GM19395 (cell line): ENCODE results near the gene LEPROT.

Experiments used
- ATAC-seq: cut with Tn5 transposase; IDR thresholded peaks from one replicate; pipeline ENCODE4 v1.9.1; 2021; ENCODE audit warnings: mild to moderate bottlenecking, moderate library complexity; ENCODE audit not compliant: unreplicated experiment

LEPROT gene

DNA sequence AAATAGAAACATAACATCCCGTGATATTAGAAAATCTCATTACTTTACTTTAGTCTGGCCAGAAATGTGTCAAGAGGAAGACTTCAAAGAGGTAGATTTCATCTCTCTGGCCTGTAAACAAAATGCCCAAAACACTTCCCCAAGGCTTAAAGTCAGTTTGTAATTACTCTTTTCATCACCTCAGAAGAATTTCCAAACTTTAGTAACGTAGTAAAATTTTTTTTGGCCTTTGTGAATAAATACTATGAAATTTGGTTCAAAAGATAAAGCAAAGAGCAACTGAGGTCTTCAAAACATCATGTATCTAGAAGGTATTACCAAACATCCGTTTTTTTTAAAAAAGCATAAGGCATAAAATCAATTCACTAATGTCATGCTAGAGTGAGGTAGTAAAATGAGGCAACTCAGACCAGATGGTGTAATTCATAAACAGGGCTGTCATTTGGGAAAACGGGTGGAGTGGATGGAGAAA, 51.4 kb downstream of the LEPROT start:
- no peak for ATAC-seq

DNA sequence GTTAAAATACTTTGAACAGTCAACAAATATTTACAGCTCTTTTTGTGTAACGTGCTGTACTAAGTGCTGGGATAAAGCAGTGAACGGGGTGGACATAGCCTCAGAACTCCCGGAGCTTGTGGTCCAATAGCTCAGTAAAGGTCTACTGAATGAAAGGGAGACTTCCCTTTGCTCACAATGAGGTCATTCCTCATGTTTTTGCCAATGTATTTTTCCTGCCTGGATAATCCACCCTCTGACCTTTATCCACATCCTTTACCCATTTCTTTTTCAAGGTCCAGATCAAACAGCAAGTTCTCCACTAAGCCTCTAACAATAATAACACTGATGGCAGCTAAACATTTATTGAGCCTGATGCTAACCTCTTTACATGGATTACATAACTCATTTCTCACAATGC, 55.9 kb downstream of the LEPROT start:
- ATAC-seq: no peak

DNA sequence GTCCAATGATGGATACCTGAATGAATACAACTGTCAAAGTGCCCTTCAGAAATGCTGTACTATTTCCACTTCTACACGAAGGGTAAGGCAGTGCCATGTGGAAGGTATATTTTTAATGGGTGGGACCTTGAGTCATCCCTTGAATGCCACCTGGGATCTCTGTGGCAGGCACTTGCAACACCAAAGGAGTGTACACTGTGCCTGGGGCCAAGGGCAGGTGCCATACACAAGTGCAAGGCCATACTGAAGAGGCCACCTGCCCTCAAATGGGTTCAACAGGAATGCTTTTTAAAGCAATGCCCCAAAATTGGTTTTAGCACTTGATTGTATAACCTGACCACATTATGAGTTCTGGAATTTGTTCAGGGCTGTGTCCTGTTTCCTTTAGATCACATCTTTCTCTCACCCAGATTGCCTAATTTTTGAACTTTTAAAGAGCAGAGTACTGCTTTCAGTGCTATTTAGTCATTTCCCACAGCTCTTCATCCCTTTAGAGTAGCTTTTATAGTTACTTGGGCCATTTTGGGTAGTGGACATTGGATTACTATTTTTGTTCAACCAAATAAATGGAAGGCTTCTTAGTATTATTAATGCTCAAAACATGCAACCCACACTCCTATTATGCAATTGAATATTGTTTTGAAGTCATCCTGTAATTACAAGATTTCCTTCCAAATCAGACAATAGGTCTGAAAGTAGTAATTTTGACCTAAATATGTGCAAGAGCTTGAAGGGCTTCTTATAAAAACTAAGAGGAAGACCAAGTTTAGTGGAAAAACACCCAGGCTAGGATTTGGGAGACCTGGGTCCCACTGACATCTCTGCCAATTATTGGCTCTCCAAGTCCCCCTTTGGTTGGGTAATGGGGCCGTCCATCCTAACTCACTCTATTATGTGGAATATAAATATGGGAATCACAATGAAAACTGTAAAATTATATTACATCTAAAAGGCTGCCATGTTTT, 57.2 kb downstream of the LEPROT start:
- ATAC-seq: no peak

DNA sequence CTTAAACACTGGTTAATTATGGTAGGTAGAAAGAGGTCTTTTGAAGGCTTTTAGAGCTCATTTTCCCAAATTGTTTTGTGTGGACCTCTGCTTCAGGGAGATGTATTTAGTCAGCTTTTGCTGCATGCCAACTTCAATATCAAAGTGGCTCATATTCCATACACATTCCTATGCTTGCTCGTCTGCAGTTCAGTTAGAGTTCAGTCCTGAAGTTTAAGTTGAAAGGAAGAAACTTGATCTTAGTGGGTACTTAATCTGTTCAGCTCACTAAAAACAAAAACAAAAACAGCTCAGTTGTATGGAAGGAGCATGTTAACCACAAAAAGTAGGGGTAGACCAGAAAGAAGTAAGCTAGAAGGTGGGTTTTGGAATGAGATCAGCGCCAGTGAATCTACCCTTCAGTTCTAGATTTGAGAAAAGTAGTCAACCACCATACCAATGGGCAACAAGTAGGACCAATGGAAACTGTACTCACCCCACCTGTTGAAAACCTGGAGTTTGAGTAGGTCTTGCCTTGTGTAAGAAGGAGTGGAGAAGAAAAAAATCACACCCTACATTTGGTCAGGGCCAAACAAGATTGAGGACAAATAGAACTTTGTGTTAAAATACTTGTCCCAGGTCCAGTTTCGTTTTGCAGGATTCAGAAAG, 58.0 kb downstream of the LEPROT start:
- no peak for ATAC-seq

DNA sequence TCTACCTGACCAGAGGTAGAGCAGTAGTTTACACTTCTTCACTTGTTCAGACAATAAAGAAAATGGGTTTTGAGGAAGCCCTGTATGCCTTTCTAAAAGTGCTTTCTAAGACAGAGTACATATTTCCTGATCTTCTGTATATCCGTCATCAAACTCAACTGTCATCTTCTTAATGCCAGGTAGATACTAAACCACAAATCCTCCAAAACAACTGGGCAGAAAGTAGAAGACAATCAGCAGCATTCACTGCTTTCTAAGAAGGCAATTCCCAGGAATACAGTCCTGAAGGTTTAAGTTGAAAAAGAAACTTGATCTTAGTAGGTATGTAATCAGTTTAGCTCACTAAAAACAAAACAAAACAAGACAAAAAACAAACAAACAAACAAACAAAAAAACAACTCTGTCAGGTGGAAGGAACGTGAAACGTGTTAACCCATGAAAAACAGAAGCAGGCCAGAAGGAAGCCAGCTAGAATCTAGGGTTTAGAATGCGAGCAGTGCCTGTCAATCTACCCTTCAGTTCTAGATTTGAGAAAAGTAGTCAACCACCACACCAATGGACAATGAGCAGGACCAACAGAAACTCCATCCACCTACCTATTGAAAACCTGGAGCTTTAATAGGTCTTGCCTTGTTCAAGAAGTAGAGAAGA, 59.2 kb downstream of the LEPROT start:
- ATAC-seq: no peak

DNA sequence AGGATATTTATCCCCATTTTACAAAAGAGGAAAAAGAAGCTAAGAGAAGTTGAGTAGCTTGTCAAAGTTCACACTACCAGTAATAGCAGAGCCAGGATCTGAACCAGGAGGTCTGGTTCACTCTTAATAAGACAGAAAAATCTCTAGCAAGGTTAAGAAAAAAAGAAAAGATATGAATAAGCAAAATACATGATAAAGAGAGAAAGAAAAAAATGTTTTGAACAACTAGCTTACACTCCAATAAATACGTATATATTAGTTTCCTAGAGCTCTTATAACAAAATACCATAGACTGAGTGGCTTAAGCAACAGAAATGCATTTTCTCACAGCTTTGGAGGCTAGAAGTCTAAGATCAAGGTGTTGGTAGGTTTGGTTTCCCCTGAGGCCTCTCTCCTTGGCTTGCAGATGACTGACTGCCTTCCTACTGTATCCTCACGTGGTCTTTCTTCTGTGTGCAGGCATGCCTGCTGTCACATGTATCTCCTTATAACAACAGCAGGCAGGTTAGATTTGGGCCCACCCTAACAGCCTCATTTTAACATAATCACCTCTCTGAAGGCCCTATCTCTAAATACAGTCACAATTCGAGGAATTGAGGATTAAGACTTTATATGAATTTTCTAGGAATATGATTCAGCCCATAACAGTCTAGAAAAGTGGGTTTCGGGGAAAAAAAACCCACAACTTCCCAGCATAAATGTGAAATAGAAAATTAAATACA, 60.4 kb downstream of the LEPROT start:
- no peak for ATAC-seq

DNA sequence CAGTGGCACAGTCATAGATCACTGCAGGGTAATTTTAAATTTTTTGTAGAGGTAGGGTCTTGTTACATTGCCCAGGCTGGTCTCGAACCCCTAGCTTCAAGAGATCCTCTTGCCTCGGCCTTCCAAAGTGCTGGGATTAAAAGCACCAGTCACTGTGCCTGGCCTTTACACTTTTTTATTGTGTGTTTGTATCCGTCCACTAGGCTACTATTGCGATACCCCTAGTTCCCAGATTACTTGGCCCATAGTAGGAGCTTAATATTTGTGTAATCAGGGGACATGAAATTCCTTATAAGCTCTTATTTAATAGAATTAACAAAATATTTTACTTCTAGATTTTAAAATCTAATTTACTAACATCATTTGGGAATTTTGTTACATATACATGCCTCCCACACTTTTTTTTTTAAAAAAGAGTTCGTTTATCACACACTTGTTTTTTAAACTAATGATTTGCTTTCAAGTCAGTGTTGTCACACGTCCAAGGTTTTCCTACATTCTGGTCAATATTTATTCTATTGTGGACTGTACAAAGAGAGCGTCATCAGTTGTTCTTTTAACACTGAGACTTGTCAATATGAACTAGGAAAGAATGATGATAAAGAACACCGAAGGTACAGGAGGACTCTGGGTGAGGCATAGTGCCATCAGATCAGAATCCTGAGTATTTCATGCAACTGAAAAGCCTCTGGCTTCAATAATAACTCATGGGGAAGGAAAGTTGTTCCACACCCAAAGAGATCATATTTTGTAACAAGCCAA, 63.7 kb downstream of the LEPROT start:
- ATAC-seq: no peak
